Stimulated activated CD8-positive, alpha-beta memory T cell treated with anti-CD3 and anti-CD28 coated beads, Interleukin-15, amount 100 ng/mL, for 48 hours (primary cell): ENCODE measurements around the gene MICAL3.

ENCODE experiments used
- DNase-seq, 2 donors: peaks; one replicate each; pipeline ENCODE4 v3.0.0-alpha.2; 2020; ENCODE audit warnings: low read depth in 2 of 2

Gene MICAL3

DNA sequence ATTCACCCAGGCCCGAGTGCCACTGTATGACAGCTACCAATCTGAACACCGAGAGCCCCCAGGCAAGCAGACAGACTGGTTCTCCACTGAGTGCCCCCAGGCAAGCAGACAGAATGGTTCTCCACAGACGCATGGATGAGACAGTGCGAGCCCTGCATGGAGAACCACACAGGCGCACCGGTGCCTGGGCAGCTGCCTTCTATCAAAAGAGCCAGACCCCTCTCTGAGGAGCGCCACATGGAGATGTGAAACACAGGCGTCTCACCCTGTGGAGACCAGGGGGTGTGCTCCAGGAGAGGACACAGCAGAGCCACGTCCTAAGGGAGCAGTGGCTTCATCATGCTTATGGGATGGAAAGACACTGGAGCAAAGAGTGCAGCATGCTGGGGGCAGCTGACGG lies 155.6 kb downstream of the MICAL3 start:
- no peak for DNase-seq

DNA sequence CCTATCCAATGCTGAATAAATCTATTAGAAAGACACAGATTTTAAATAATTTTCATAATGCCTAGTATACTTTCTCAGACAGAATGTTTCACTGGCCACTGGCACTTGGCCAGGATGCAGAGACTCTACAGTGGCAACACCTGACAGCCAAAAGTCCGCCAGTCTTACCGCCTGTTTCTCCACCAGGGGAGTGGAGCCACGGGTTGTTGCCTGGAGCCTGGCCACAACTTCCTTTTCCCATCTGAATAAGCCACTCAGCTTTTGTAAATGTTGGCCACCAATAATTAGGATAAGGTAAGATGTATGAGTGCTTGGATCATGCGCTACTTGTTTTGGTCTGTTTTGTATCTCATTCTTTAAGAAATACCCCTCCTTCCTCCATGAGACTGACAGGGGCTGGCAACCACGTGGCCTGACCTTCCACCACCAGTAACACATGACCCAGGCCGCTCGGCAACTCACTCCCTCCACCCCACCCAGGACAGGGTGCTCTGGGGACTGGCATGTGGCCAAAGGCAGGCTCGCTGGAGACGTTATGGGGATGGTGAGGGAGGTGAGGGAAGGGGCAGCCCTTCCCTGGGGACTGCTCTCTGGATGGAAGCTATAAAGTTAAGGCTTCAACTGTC lies 157.1 kb downstream of the MICAL3 start:
- DNase-seq = no peak

DNA sequence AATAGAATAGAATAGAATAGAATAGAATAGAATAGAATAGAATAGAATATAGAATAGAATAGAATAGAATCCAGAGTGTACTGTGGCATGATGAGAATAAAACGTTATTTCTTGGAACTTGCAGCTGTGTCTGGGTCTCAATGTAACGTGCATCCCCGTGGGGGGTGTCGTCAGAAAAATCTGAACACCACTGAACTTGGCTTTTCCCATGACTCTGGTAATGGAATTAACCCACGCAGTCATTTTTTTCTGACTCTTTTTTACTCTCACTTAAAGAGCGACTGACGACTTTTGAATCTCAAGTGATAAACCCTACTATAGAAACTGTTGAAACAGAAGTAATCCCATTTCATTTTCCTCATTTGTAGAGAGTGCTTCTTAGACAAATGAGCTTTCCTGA lies 157.7 kb downstream of the MICAL3 start:
- DNase-seq = no peak

DNA sequence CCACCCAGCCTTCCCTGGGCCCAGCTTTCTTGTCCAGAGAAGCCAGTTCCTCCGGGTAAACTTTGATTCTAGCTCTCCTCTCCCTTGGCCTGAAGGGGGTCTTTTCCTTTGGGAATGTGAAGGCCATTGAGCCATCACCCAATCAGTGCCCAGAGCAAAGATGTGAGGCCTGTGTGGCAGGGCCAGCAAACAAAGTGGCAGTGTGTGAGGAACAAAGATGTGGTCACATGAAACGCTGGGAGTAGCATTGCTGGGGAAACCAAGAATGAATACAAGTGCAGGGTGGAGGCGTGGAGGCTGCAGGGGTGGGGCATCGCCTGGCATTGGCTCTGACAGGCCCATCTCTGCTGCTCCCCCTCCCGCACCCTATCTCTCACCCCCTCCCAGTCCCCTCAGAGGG lies 158.2 kb downstream of the MICAL3 start:
- no peak for DNase-seq

DNA sequence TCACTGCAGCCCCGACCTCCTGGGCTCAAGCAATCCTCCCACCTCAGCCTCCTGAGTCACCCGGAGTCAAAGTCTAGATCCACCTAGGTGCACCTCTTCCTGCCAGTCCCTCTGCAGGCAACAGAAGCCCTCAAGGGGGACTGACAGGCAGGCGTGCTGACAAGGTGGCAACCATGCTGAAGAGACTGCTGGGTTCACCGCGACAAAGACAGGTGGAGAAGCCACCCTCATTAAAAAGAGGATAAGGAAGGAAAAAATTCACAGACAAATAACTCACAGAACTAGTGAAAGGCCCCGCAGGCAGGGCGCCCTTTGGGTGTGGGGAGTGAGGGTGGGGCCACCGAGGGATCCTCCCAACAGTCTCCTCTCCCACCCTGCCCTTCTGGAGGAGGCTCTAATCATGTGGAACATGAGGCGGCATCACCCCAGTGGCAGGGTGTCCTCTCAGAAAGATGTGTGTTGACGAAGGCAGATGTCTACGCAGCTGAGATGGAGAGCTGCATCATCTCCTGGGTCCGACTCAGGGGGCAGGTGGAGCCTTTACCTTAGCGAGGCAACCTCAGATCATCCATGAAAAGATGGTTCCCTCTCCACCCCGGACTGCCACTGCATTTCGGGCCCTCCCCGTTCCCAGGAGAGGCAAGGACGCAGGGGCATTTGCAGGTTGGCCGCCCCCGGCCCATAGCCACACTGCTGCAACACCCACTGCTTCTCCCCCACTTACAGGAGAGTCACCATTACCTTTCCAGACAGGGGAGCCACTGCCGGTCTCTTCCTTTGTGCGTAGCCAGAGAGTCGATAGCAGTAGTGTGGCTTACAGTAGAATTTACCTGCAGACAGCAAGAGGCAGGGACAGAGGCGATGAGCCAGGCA lies 158.9 kb downstream of the MICAL3 start:
- no peak for DNase-seq

DNA sequence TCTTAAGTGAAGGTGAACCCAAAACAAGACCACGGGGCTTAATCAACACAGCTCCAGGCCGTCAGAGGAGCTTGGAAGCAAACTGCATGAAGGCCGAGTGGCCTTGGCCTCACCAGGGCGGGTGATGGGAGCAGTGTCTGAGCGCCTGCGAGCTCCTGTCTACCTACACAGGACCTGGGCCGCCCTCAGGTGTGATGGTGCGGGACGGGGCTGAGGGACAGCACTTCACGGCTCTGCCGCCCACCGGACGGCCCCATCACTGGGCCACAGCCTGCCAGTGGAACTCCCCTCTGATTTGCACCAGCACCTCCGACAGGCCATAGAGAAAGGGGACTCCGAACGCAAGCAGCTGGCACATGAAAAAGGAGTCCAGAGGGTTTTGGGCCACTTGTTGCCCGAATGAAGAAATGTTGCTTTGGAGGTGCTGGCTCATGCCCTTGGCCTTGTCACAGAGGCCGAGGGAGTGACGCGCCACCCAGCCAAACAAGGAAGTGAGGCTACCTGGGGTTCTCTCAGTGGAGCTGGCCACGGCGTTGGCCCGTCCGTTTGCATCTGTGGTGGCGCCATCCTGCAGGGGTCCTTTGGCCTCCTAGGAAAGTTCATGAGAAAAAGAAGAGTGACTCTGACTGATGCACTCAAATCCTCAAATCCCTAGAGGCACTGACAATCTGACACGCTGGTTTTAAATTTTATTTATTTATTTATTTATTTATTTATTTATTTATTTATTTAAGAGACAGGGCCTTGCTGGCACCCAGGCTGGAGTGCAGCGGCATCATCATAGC lies 159.8 kb downstream of the MICAL3 start:
- no peak for DNase-seq

DNA sequence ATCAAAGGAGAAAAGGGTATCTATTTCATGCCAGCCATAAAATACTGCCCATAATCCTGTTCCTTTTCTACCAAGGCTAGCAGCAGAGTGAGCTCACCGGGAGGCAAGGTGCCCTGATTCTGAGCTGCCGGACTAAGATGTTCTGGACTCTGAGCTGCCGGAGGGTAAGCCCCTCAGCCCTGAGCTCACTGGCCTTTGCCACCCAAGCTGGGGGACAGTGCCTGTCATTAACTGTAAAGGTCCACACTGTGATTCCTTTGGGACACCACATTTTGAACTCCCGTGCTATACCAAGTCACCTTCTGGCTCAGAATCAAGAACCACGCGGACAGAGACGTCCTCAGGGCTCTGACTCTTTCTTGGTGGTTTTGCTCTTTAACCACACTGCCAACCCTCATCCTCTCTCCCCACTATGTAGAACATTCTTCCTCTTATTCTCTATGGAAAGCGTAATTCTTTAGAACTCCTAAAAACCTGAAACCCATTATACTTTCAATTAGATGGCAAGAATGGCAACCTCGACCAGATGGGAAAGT lies 161.6 kb downstream of the MICAL3 start:
- DNase-seq = no peak

DNA sequence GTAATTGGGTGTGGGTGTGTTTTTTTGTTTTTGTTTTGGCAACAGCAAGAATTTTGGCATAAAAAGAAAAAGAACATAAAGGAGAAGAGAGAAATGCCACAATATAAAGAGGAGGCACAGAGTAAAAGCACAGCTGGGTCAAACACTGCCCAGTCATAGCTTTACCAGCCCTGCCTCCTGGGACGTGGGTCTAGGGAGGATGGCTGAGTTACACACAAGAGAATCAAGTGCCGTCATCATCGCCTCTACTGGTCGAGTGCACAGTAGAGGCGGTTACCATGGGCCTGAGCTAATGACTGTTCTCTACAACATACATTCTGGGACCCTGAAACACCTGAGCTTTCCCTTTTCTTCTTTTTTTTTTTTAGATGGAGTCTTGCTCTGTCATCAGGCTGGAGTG lies 162.5 kb downstream of the MICAL3 start:
- no peak for DNase-seq

DNA sequence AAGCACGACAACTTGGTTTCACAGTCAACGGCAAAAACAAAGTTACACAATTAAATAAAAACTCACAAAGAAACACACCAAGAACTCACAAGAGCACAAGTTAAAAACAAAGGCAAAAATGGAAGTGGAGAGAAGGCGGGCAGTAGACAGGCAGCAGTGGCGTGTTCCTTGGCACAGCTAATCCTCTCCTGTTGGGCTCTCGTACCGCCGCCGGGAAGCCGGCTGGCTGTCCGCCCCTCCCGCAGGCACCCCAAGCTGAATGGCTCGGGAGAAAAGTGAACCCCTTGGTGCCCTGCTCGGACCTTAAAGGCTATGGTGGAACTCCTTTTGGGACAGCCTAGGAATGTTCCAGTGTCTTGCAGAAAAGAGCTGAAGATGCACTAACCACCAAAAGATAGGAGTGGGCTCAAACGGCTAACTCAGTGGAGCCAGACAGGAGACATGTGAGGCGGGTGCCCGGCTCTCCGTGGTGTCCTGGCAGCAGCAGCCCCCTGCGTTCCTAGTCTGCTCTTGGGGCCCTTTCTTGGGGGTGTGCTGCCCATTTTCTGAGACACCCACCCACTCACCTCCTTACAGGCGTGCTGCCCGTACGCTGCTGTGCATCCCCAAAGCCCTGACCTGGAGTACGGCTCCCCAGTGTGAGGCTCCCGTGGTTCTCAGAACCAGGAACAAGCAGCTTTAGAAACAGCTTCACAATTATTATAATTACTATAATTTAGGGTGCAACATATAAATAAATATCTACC lies 164.0 kb downstream of the MICAL3 start:
- no peak for DNase-seq

DNA sequence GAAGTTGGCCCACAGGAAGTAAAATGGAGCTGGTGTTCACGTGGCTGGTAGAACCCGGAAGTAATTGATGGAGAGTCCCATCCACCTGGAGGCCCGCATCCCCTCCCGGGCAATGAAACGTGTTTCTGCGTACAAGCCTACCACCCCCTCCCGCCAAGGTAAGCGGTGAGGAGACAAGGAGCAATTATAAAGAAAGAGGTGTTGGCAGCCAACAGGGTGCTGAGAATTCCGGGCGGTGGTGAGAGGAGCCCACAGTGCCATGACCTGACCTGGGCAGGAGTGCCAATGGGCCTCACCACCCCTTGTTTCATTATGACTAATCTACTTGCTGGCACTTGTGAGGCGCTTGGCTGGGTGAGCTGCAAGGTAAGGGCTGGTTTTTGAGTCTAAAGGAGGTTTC lies 166.3 kb downstream of the MICAL3 start:
- DNase-seq = no peak

DNA sequence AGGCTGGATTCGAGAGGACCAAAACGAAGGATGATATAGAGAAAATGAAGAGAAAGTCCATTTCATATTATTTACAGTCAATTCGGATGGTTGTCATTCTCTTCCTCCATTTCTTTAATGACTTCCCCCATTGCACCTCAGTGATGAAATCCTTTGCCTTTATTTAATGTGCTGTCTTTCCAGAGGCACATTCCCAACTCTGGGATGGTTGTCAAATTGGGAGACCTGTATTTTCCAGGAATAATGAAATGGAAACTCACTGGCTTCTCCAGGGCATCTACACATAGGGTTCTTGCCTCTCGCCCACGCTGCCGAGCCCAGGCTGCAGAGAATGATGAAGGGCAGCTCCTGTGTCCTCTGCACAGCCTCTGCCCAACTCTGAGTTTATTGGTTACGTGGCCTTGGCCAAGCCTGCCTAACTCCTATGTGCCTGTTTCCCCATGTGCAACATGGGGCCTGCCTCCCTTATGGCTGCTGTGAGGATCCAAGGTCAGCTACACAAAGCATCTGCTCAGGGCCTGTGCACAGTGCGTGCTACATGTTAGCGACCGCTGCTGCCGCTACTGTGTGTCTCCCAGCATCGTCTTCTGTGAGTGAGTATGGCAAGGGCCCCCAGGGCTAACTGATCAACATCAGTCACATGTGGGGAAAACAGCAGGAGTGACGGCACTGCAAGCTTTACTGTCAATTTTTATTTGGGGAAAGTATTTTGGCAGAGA lies 168.6 kb downstream of the MICAL3 start:
- DNase-seq = no peak

DNA sequence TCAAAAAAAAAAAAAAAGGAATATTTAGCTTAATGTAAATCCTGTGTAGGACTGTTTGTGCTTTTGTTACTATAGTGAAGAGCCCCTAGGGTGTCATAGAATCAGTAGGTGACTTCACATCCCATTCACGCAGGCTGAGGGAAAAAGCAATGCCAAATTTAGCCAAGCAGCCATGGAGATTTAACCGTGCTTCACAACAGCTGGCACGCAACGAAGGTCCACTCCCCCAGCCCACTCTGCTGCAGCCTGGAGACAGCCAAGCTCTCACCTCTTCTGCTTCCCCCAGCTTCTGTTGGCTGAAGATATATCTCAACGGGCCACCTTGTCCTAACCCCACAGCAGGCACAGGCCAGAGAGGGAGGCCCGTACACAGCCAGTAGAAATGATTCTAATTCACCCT lies 171.3 kb downstream of the MICAL3 start:
- DNase-seq = no peak

DNA sequence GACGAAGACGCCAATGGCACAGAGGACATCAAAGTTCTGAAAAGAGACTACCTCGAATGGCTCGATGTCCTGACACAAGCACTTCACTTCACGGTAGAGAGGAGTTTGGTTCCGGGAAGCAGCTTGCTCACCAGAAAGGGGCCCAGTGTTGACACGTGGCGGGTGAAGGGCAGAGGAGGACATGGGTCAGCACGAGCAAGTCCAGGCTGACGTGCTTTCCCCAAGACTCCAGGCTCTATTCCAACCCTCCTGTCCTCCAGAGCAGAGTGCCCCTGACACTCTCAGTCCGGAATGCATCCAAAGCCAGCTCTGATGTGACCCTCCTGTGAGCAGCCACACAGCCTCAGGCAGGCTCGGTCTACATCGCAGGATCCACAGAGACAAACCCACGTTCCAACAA lies 172.6 kb downstream of the MICAL3 start:
- DNase-seq = no peak

DNA sequence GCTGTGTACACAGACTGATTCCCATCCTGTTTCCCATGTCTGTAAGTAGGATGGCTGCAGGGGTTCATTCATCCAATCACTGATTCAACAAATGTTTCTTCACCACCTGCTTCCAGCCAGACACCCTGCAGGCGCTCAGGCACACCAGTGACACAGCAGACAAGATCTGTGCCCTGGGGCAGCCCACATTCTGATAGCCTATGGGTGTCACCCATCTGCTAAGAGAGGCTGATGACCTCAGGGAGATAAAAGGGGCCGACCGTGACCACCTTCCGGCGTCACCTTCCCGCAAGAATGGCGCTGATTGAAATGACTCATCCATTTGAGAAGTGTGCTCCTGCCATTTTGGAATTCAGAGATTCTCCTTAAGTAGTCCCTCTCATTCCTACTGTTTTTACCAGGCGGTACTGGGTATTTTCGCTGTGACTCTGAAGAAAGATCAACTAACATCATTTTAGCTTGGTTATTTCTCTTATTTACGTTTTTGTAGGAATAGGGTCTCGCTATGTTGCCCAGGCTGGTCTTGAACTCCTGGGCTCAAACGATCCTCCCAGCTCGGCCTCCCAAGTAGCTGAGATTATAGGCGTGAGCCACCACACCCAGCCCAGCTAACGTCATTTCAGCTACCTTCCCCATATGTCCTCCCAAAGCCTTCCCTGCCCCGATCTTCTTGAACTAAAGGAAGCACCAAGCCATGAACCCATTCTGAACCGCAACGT lies 176.8 kb downstream of the MICAL3 start:
- DNase-seq = no peak

DNA sequence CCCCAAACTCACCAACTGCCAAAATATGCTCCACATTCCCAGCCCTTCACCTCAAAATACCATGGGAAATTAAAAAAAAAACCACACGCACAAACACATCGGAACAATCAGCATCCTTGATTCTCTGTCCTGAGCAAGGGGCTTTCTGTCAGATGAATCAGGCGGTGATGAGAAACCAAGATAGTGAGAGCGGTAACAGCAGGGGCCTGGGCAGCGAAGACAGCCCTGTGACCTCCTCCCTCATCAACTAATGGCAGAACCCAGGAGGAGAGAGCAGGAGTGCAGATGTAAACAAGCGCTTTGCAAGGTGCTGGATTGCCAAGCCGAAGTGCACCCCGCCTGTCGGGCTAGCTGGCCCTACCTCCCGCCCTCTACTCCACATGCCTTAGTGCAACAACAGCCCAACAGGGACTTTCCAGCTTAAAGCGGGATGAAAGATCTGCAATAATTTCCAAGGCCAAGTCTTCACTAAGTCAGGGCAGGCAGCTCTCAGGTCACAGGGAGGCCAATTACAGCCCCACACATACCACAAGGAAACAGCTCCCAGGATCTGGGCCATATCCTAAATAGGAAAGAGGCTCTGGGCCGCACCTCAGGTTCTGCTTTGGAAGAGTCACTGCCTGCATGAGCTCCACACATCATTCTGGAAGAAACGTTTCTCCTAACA lies 177.9 kb downstream of the MICAL3 start:
- DNase-seq = no peak

DNA sequence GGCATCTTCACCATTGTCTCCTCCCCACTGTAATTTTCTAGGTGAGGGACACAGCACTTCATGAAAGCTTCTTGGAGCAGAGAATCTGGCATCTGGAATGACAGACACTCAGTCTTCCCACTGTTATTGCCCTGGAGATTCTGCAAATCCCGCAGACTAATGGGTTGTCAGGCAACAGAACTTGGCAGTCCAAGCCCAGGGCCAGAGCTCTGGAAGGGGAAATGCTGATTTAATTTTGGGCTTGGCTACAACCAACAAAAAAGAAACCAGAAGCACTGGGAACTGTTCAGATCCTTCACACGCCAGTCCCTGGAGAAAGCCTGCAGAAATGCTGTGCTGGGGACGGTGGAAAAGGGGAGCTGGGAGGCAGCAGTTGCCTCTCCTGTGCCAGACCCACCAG lies 178.6 kb downstream of the MICAL3 start:
- DNase-seq = no peak

DNA sequence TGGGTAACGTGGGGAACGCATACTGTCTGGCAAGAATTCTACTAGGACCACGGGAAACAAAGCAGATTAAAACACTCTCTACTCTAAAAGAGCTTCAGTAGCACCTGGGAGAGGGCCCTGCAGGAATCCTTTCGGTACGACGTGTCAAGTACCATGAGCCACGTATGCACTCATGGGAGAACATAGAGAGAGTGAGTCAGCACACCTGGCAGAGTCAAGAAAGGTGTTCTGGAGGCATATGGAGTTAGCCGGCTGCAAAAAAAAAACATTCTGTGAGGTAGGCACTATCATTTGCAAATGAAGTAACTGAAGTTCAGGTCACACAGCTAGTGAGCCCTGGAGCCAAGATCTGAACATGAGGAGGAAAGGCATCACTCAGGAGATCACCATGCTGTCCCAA lies 179.0 kb downstream of the MICAL3 start:
- DNase-seq = no peak

DNA sequence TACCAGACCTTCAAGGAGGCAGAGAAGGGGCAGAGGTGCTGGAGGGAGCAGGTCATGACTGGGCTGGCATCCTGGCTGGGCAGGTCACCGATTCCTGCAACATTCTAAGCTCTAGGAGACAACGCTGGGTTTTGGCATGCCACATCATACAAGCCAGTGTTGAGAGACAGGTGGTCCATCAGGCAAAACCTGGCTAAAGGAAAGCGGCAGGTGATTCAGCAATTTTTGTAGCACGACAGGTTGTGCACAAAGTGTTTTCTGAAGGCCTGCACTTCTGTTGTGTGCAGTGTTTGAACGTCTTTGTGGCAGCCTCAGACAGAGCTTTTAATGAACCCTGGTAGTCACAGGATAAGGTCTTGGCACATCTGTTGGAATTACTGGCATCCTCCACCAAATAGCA lies 180.2 kb downstream of the MICAL3 start:
- DNase-seq = no peak

DNA sequence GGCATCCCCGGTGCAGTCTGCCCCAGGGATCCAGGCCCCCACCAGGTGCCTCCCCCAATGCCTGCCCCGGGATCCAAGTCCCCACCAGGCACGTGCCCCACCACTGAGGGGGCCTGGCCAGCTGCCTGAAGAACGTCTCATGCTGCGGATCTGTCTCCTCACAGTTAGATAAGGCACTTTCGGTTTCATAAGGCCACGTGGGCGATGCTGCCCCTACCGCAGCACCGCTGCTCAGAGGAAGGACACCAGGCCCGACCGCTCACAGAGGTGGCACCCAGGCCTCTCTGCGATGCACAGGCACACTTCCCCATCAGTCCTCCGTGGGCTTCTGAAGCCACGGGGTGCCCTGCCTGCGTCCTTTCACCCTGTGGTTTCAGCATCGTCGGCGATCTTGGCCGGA lies 182.0 kb downstream of the MICAL3 start:
- peak; percentile 4 to 22 for DNase-seq

DNA sequence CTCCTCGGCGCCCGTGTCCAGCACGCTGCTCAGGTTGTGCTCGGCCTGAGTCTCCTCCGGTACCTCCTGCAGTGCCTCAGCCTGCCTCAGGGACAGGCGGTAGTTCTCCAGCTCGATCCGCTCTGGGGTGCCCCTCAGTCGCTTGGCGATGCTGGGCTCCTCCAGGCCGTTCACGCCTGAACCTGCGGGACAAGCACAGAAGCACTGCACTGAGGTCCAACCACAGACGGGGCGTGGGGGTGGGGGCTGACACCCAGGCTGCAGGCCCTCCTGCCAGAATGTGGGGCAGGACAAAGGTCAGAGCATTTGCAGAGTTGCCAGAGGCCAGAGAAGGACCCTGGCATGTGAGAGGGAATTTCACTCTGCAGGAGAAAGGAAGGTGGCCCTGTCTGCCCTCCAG lies 182.5 kb downstream of the MICAL3 start:
- no peak for DNase-seq
